Spinal cord (tissue), 10 donors: Measurements from ENCODE around the gene NDUFC2. TPM values are rescaled to one million over a fixed set of nuclear protein-coding genes. Genes with fewer than 3 reads are reported as not detected.
"Not testable (repeated sequence)": the region's sequence is repeated elsewhere in the genome, so short reads cannot be mapped to it uniquely, and the experiment has no call there.

ENCODE experiments used
- DNase-seq, 6 donors: peaks; one replicate each; pipeline versions ENCODE4 v3.0.0 to v3.0.0-alpha.2; 2013 to 2015; ENCODE audit warnings: low spot score in 6 of 6, low read depth in 4 of 6
- H3K27ac ChIP-seq: one replicate; pipeline ENCODE4 v1.5.1; 2013; ENCODE audit warnings: low read depth, low read length, control low read depth
- H3K27me3 ChIP-seq: one replicate; pipeline ENCODE4 v1.6.1; 2013; ENCODE audit warnings: low read length; ENCODE audit not compliant: control insufficient read depth, insufficient read depth
- H3K36me3 ChIP-seq: one replicate; pipeline ENCODE4 v1.6.1; 2013; ENCODE audit warnings: low read length; ENCODE audit not compliant: control insufficient read depth, insufficient read depth
- H3K4me1 ChIP-seq: one replicate; pipeline ENCODE4 v1.6.1; 2013; ENCODE audit warnings: low read length; ENCODE audit not compliant: control insufficient read depth, insufficient read depth
- H3K4me3 ChIP-seq: one replicate; pipeline ENCODE4 v1.5.1; 2013; ENCODE audit warnings: low read depth, low read length, control low read depth
- H3K9me3 ChIP-seq: one replicate; pipeline ENCODE4 v1.6.1; 2013; ENCODE audit warnings: low read length; ENCODE audit not compliant: control insufficient read depth, insufficient read depth
- WGBS: methylation state at CpG from one replicate; pipeline ENCODE4 v1.1.5; 2013; ENCODE audit warnings: missing lambda C conversion rate; ENCODE audit not compliant: insufficient coverage; 5-methylcytosine and 5-hydroxymethylcytosine counted together
- polyA plus RNA-seq, 2 donors: library from polyadenylated mRNA; unstranded; fragments of 120-200 nt; gene quantifications; one replicate each; pipeline ENCODE4 v1.2.1, GENCODE V29; 2013; ENCODE audit not compliant: insufficient read length in 2 of 2
- total RNA-seq, 2 donors: library from RNA; depleted of rRNA in 1 of 2; stranded (reverse); fragments of 120-200 nt in 1 of 2; fragments of >200 nt in 1 of 2; gene quantifications; one replicate each; pipeline versions ENCODE4 v1.2.3 to v1.2.4, GENCODE V29; 2013 to 2014
- donor health status: healthy.

Gene NDUFC2
- total and polyA plus RNA-seq, 4 donors: 82.2 to 275 (median 260) TPM

DNA sequence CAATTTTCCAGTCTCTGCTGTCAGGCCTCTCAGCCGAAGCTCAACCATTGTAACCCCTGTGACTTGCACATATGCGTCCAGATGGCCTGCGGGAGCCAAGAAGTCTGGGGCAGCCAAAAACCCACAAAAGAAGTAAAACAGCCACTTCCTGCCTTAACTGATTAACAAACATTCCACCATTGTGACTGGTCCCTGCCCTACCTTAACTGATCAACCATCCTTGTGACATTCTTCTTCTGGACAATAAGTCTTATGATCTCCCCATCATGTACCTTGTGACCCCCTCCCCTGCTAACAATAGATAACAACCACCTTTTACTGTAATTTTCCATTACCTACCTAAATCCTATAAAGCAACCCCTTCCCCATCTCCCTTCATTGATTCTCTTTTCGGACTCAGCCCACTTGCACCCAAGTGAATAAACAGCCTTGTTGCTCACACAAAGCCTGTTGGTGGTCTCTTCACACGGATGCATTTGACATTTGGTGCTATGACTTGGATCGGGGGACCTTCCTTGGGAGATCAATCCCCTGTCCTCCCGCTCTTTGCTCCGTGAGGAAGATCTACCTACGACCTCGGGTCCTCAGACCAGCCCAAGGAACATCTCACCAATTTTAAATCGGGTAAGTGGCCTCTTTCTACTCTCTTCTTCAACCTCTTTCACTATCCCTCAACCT lies 1.3 kb upstream of the NDUFC2 start:
- Histone ChIP-seq H3K36me3 (peaks cover 5% of the 10 kb centered on the region), H3K27me3 (no peaks in the 10 kb centered on the region), H3K4me3 (no peak overlapping the region), H3K4me1 (peaks cover 20% of the 10 kb centered on the region), H3K9me3 (no peaks in the 10 kb centered on the region), H3K27ac (no peak overlapping the region)
- 89% methylated on average over 11 of the region's 11 CpGs for WGBS
- DNase-seq: no peak

DNA sequence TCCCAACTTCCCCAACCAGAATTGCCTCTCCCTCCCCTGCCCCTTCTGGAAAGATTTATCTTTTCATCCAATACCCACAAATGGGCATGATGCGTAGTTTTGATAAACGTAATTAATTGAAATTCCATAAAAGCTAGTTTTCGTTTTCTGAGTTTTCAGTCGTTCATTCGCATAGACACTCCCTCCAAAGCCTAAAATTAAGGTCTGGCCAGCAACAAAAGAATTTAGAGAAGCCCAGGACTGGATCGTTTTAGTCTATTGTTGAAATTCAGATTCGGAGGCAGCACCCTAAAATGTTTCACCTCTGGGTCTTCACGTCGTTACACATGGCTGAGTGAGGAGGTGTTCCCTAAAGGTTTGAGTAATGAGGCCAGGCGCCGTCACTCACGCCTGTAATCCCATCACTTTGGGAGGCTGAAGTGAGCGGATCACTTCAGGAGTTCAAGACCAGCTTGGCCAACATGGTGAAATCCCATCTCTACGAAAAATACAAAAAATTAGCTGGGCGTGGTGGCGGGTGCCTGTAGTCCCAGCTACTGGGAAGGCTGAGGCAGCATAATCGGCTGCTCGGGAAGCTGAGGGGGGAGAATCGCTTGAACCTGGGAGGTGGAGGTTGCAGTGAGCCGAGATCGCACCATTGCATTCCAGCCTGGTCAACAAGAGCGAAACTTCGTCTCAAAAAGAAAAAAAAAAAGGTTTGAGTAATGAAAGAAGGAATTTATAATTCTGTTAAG lies 589 bp upstream of the NDUFC2 start:
- Histone ChIP-seq H3K9me3 (no peaks in the 10 kb centered on the region), H3K4me3 (peak overlapping the region; percentile 79), H3K27ac (peak overlapping the region; percentile 90), H3K27me3 (no peaks in the 10 kb centered on the region), H3K4me1 (peaks cover 20% of the 10 kb centered on the region), H3K36me3 (peaks cover 5% of the 10 kb centered on the region)
- no peak for DNase-seq
- WGBS: 81% methylated on average over 17 of the region's 23 CpGs

DNA sequence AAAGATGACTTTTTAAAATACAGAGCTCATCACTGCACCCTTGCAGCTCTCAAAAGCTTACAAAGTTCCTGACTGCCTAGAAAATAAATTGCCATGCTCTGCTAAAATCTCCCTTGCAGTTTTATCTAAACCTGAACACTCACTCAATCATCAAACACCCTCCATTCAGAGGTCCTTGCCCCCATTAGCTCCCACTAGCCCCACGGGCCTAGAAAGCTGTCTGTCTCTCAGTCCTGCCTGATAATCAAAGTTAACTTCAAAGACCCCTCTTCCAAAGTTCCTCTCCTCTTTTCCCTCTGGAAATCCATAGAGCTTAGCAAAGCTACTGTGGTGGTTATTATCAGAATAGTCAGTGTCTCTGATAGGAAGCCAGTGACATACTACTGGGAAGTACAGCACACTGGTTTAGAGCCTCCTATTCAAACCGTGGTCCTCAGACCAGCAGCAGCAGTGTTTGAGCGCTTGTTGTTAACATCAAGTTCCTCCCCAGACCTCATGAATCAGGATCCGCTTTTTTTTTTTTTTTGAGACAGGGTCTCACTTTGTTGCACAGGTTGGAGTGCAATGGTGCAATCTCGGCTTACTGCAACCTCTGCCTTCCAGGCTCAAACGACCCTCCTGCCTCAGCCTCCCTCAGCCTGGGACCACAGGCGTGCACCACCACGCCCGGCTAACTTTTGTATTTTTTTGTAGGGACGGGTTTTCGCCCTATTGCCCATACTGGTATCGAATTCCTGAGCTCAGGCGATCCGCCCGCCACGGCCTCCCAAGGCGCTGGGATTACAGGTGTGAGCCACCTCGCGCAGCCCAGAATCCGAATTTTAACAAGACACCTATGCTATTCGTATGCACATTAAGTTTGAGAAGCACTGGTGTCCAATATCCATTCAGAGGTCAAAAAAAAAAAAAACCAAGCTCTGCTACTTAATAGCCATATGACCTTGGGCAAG lies 1.2 kb downstream of the NDUFC2 start:
- H3K27ac ChIP-seq: peak overlapping the region; percentile 90
- peak overlapping the region; percentile 79 for H3K4me3 ChIP-seq
- WGBS: 52% methylated on average over 11 of the region's 21 CpGs
- no peak for DNase-seq
- H3K27me3 ChIP-seq: no peaks in the 10 kb centered on the region
- H3K36me3 ChIP-seq: peaks cover 5% of the 10 kb centered on the region
- peaks cover 20% of the 10 kb centered on the region for H3K4me1 ChIP-seq
- H3K9me3 ChIP-seq: no peaks in the 10 kb centered on the region

DNA sequence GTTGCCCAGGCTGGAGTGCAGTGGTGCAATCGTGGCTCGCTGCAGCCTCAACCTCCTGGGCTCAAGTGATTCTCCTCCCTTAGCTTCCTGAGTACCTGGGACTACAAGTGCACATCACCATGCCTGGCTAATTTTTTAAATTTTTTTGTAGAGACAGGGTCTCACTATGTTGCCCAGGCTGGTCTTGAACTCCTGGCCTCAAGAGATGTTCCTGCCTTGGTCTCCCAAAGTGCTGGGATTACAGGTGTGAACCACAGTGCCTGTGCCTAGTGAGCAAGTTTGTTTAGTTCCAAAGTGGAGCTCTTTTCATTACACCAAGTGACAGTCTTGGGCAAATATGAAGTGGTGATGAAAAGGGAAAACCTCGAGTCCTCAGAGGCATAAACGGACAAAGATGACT lies 2.1 kb downstream of the NDUFC2 start:
- peaks cover 20% of the 10 kb centered on the region for H3K4me1 ChIP-seq
- not testable (repeated sequence) for H3K4me3 ChIP-seq, H3K36me3 ChIP-seq, H3K9me3 ChIP-seq, H3K27me3 ChIP-seq, DNase-seq, H3K27ac ChIP-seq
- WGBS: 91% methylated on average over 4 of the region's 4 CpGs

DNA sequence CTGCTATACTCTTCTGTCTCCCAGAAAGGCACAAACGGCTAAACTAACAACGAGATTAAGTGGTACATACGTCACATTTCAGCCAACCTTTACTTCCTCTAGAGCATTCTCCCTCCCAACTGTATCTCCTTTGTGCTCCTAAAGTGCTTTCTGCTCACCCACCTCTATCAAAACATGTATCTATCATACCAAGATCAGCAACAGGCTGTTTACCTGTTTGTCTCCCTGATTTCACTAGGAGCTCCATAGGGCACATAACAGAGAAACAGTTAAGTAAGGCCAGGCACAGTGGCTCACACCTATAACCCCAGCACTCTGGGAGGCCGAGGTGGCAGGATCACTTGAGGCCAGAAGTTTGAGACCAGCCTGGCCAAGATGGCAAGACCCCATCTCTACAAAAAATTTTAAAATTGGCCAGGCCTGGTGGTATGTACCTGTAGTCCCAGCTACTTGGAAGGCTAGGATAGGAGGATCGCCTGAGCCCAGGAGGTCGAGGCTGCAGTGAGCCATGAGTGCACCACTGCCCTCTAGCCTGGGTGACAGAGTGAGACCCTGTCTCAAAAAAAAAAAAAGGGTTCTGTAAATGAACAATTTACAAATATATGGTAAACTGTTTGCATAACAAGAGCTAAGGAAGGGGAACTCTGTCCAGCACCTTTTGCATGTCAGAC lies 2.8 kb downstream of the NDUFC2 start:
- H3K4me3 ChIP-seq: no peak overlapping the region
- H3K4me1 ChIP-seq: peaks cover 20% of the 10 kb centered on the region
- no peak for DNase-seq
- no peaks in the 10 kb centered on the region for H3K9me3 ChIP-seq
- peaks cover 12% of the 10 kb centered on the region for H3K36me3 ChIP-seq
- no peaks in the 10 kb centered on the region for H3K27me3 ChIP-seq
- H3K27ac ChIP-seq: no peak overlapping the region
- 89% methylated on average over 4 of the region's 6 CpGs for WGBS

DNA sequence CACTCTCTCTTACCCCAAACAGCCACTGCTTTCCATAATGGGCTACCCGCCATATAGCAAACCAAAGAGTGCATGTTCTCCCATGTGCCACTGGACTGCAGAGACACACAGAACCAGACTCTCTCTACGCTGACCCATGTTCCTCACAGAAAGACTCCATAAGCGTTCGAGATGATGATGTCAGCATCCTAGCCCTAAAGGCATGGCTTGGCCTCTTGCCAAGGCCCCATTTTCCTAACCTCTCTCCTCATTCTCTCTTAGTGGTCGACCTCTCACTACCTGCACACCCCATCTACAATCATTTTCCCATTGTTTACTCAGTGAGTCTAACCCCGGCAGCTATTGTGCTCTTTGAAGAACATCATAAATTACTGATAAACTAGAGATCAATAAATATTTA lies 4.9 kb downstream of the NDUFC2 start:
- 66% methylated on average over 4 of the region's 6 CpGs for WGBS
- Histone ChIP-seq H3K27me3 (no peaks in the 10 kb centered on the region), H3K36me3 (peaks cover 14% of the 10 kb centered on the region), H3K9me3 (no peaks in the 10 kb centered on the region), H3K4me3 (no peak overlapping the region), H3K27ac (no peak overlapping the region), H3K4me1 (peaks cover 17% of the 10 kb centered on the region)
- no peak for DNase-seq

DNA sequence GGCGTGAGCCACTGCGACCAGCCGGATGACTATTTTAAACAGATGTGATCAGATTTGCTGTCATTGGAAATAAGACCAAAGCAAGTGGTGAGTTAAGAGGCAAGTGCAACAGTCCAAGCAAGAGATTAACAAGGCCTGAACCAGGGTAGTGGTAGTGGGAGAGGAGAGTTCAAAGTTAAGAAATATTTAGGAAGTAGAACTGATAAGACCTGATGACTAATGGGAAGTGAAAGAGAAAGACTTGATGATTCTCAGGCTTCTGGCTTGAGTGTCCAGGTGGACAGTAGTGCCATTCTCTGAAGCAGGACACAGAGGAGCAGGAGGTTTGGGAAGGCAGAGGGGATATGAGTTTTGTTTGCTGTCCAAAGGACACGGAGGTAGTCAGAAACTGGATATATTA lies 7.2 kb downstream of the NDUFC2 start:
- H3K4me1 ChIP-seq: peaks cover 7% of the 10 kb centered on the region
- no peak for DNase-seq
- peaks cover 23% of the 10 kb centered on the region for H3K36me3 ChIP-seq
- H3K27me3 ChIP-seq: no peaks in the 10 kb centered on the region
- H3K4me3 ChIP-seq: no peak overlapping the region
- no peak overlapping the region for H3K27ac ChIP-seq
- H3K9me3 ChIP-seq: no peaks in the 10 kb centered on the region
- WGBS: 94% methylated on average over 3 of the region's 4 CpGs

DNA sequence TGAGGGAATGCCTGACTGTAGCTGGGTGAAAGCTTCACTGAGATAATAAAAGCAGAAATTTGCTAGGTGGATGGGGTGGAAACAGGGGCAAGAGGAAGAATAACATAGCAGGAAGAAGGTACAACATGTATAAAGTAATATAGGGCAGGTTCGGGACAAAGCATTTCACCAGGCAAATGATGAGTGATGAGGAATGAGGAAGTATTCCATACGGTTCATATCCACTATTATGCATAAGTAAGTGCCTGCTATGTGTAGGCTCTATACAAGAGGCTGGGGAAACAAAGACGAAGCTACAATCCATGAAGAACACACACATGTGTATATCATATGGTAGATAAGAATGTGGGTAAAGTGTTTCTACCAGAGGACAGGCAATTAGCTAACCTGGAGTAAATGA lies 7.9 kb downstream of the NDUFC2 start:
- Histone ChIP-seq H3K36me3 (peaks cover 18% of the 10 kb centered on the region), H3K4me1 (peaks cover under 1% of the 10 kb centered on the region), H3K27me3 (no peaks in the 10 kb centered on the region), H3K9me3 (no peaks in the 10 kb centered on the region), H3K4me3 (no peak overlapping the region), H3K27ac (no peak overlapping the region)
- no peak for DNase-seq
- WGBS: no CpG with 5 or more reads among the region's 3 CpGs

DNA sequence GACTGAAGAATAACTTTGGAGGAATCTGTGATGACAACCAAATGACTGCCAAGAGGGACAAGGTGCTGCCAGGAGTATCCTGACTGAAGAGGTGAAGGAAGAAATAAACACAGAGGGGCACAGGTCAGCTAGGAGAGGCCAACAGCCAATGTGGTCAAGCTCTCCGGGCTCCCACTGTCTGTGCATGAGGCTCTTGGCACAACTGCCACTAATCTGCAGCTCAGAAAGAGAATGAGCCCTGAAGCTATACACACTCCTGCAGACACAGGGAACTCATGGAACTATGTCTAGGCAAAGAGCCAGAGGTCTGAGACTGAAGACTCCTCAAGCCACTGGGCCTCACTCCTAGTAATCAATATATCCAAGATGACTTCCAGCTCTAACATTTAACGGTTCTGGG lies 9.0 kb downstream of the NDUFC2 start:
- H3K27ac ChIP-seq: no peak overlapping the region
- no peak overlapping the region for H3K4me3 ChIP-seq
- no peaks in the 10 kb centered on the region for H3K9me3 ChIP-seq
- H3K4me1 ChIP-seq: no peaks in the 10 kb centered on the region
- no peaks in the 10 kb centered on the region for H3K27me3 ChIP-seq
- DNase-seq: peak in 2 of 6 donors; percentile 44 to 52
- WGBS: 33% methylated on average over 1 of the region's 2 CpGs
- peaks cover 17% of the 10 kb centered on the region for H3K36me3 ChIP-seq
